Hematopoietic multipotent progenitor cell treated with erythropoietin and hydrocortisone succinate and interleukin-3 and kit ligand, for 15 days (in vitro differentiated cells): ENCODE data around the gene MAP3K2.

ENCODE experiments used
- DNase-seq: peaks from one replicate; pipeline ENCODE4 v3.0.0-alpha.2; 2015; ENCODE audit warnings: low spot score

MAP3K2 gene

GRCh38 chr2:127407091-127407490, 19.3 kb upstream of the MAP3K2 start:
- DNase-seq, result no peak

GRCh38 chr2:127406454-127406853, 18.7 kb upstream of the MAP3K2 start:
- no peak for DNase-seq

- no peak for DNase-seq
These were observed 17.5 kb upstream of the MAP3K2 start for GRCh38 chr2:127405255-127405610.

GRCh38 chr2:127404466-127405254, 16.9 kb upstream of the MAP3K2 start:
- no peak for DNase-seq

DNA sequence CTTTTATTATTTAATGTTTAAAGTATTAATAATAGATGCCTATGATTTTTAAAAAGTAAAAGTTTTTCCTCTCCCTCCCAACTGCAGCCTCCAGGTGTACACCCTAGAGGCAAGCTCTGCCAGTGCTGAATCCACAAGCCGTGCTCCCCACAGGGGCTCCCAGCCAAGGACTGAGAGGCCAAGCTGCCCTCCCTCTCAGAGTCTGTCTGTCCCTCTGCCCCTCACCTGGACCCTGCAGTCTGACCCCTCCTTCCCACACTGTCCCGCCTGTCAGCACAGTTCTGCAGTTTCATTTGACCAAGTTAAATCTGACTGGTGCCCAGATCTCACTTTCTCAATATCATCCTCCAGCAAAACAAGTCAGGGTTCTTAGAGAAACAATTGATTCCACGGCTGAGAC, 15.7 kb upstream of the MAP3K2 start:
- DNase-seq, result no peak

GRCh38 chr2:127401757-127402695, 14.3 kb upstream of the MAP3K2 start:
- no peak for DNase-seq

GRCh38 chr2:127400897-127401756, 13.4 kb upstream of the MAP3K2 start:
- DNase-seq, result no peak

DNA sequence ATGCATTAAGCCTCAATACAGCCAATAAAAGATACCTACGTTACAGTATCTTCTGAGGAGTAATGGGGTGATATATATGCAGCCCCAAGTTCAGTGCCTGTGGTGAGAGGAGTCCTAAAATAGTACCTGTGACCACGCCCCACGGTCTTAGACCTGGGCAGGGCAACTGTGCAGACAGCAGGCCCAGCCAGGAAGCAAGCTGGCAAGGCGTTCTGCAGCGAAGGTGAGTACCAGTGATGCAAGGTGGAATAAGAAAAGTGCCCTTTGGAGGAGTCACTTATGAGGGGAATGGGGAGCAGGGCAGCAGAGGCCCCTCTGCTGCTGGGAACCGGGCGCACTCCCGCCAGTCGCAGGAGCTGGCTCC, 12.7 kb upstream of the MAP3K2 start:
- no peak for DNase-seq

DNA sequence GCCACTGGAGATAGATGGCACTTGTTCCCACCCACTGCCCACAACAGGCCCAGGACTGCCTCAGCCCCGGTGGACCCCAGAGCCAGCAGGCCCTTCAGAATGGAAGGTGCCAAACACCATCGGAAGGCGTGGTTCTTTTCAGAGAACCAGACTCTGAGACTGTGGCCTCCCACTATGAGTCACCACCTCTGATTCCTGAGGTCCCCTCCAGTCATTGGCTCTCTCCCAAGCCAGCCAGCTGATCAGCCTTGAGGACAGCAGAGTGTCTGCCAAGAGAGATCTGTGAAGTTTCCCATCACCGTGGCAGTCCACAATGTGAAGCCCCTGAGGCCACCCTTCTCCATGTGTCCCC, 10.4 kb upstream of the MAP3K2 start:
- DNase-seq, result peak; percentile 87

GRCh38 chr2:127397568-127398238, 9.9 kb upstream of the MAP3K2 start:
- no peak for DNase-seq

DNA sequence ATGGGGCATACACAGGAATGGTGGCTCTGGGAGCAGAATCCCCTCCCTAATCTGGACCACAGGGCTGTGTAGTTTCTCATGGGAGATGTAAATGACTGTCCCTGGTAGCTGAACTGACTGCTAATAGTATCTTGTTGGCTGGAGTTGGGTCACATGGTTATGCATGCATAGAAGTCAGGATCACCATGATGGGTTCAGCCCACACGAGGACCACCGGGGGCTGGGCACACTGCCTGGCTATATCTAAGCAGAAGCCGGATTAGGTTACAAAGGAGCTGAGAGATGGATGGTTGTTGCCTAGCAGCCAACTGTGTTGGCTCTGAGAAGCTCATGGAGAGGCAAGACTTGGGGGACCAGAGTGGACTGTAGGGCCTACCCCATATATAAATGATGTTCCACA, 6.7 kb upstream of the MAP3K2 start:
- no peak for DNase-seq

- peak; percentile 44 for DNase-seq
These were observed 5.2 kb upstream of the MAP3K2 start for GRCh38 chr2:127392828-127393578.

GRCh38 chr2:127392133-127392827, 4.5 kb upstream of the MAP3K2 start:
- DNase-seq, result no peak

DNA sequence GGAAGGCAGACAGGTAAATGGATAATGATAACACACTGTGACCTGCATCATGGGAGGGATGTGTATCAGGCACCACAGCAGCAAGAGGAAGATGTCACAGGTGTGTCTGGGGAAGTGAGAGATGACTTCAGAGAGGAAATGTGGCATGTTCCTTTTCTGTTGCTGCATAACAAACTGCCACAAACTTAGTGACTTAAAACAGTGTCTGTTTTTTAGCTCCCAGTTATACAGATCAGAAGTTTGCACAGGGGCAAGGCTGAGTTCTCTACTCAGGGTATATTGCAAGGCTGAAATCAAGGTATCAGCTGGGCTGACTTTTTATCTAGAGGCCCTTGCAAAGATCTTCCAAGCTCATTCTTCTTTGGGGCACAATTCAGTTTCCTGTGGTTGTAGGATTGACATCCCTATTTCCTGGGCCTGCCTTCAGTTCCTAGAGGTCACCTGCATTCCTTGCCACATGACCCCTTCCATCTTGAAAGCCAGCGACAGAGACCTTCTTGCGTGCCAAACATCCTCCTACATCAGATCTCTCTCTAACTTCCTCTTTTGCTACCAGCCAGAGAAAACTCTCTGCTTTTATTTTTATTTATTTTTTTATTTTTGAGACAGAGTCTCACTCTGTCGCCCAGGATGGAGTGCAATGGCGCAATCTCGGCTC, 2.1 kb upstream of the MAP3K2 start:
- DNase-seq, result no peak

- DNase-seq, result no peak
These were observed 819 bp upstream of the MAP3K2 start for GRCh38 chr2:127388423-127389164.

DNA sequence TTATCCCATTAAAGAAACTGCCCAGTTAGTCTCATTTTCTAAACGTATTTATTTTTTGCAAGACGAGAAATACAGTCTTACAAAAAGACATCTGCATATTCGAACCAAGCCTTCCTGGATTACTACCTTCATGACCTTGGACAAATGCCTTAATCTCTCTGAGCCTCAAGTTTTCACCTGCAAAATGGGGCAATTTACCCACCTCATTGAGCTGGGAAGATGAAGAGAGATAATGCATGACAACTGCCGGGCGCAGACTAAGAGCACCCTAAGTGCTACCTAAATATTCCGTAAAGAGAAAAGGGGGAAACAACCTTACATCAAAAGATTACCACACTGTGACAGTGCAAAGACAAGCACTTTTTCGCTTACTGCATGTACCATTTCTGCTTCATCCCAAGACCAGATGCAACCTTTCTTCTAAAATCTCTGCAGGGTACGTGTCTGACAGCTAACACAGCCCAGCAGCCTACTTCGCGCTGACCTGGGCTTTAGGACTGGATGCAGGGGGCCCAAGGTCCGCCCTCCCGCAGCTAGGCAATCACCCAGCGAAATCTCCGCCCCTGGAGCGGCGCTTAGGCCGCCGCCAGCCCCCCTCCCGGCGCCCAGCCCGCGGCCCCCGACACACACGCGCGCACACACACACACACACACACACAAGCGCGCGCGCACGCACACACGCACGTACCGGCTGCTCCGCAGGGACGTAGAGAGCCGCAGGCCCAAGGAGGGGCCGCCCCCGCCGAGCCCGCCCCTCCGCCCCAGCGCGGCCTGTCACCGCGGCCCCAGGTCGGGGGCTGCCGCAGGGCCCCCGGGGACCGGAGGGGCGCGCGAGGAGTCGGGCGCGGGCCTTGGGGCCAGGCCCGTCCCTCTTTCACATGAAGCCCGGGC, 766 bp downstream of the MAP3K2 start:
- peak; percentile 68 for DNase-seq

- DNase-seq, result no peak
These were observed 1.5 kb downstream of the MAP3K2 start for GRCh38 chr2:127386246-127386645.

- DNase-seq, result no peak
These were observed 3.2 kb downstream of the MAP3K2 start for GRCh38 chr2:127384529-127384928.
